ENCODE data around the gene NCKAP5. TPM values are rescaled to one million over a fixed set of nuclear protein-coding genes. Genes with fewer than 3 reads are reported as not detected.

The NCKAP5 gene
- polyA plus RNA-seq, 1 experiment = 16.6 TPM

GRCh38 chr2:133541376-133541775 lies 26.9 kb downstream of the NCKAP5 start:
- Histone ChIP-seq H3K27ac (ENCODE audit: low read depth, low read length) (no peak overlapping the region), H3K4me3 (ENCODE audit: low read depth, low read length) (no peak overlapping the region), H3K27me3 (ENCODE audit: control insufficient read depth, insufficient read depth, low read length) (no peaks in the 10 kb centered on the region), H3K9me3 (ENCODE audit: control insufficient read depth, insufficient read depth, low read length) (no peaks in the 10 kb centered on the region)
- CTCF ChIA-PET = interaction anchor here (1.4 kb wide), 1 partner anchor 20 kb away, joined by 5 read pairs; no protein-coding TSS in a partner anchor
- TF ChIP-seq, protein P1, sequence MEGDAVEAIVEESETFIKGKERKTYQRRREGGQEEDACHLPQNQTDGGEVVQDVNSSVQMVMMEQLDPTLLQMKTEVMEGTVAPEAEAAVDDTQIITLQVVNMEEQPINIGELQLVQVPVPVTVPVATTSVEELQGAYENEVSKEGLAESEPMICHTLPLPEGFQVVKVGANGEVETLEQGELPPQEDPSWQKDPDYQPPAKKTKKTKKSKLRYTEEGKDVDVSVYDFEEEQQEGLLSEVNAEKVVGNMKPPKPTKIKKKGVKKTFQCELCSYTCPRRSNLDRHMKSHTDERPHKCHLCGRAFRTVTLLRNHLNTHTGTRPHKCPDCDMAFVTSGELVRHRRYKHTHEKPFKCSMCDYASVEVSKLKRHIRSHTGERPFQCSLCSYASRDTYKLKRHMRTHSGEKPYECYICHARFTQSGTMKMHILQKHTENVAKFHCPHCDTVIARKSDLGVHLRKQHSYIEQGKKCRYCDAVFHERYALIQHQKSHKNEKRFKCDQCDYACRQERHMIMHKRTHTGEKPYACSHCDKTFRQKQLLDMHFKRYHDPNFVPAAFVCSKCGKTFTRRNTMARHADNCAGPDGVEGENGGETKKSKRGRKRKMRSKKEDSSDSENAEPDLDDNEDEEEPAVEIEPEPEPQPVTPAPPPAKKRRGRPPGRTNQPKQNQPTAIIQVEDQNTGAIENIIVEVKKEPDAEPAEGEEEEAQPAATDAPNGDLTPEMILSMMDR (IDR thresholded peaks at IDR 0.05; ENCODE audit: low read depth, low read length) = no peak
- POLR2A ChIA-PET = no interaction called here
- no peak for DNase-seq (ENCODE audit: low read depth, low spot score)

- ChIA-PET POLR2A (no interaction called here), CTCF (interaction anchor here (0.5 kb wide), 1 partner anchor 930 kb away, joined by 3 read pairs; no protein-coding TSS in a partner anchor)
- no peak for DNase-seq (ENCODE audit: low read depth, low spot score)
- TF ChIP-seq, protein P1 (IDR thresholded peaks at IDR 0.05; ENCODE audit: low read depth, low read length) = peak; percentile 19; the same call in 1 of the 2 replicates
- Histone ChIP-seq H3K4me3 (ENCODE audit: low read depth, low read length) (no peak overlapping the region), H3K27ac (ENCODE audit: low read depth, low read length) (no peak overlapping the region), H3K9me3 (ENCODE audit: control insufficient read depth, insufficient read depth, low read length) (no peaks in the 10 kb centered on the region), H3K27me3 (ENCODE audit: control insufficient read depth, insufficient read depth, low read length) (no peaks in the 10 kb centered on the region)
Measured at GRCh38 chr2:133532919-133533318, 35.3 kb downstream of the NCKAP5 start.

GRCh38 chr2:133531382-133531781 lies 36.9 kb downstream of the NCKAP5 start:
- TF ChIP-seq, protein P1 (IDR thresholded peaks at IDR 0.05; ENCODE audit: low read depth, low read length) = no peak
- CTCF ChIA-PET = interaction anchor here (2.9 kb wide), 1 partner anchor 30 kb away, joined by 7 read pairs; no protein-coding TSS in a partner anchor
- Histone ChIP-seq H3K27me3 (ENCODE audit: control insufficient read depth, insufficient read depth, low read length) (no peaks in the 10 kb centered on the region), H3K4me3 (ENCODE audit: low read depth, low read length) (no peak overlapping the region), H3K27ac (ENCODE audit: low read depth, low read length) (no peak overlapping the region), H3K9me3 (ENCODE audit: control insufficient read depth, insufficient read depth, low read length) (no peaks in the 10 kb centered on the region)
- no peak for DNase-seq (ENCODE audit: low read depth, low spot score)
- POLR2A ChIA-PET = no interaction called here

DNA sequence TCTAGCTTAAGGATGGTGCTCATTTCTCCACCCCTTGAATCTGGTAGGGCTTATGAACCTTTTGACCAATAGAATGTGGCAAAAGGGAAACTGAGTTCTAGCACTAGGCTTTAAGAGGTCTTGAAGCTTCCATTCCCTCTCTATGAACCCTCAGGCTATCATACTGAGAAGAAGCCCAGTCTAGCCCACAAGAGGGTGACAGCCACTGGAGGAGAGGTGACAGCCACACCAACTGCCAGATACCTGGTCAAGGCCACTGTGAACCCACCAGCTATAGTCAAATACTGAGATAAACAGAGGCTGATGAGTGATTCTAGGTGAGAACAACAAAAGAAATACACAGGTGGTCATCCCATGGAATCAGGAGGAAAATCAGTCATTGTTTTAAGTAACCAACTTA lies 37.6 kb downstream of the NCKAP5 start:
- ChIA-PET POLR2A (no interaction called here), CTCF (interaction anchor here (2.9 kb wide), 1 partner anchor 30 kb away, joined by 7 read pairs; no protein-coding TSS in a partner anchor)
- Histone ChIP-seq H3K4me3 (ENCODE audit: low read depth, low read length) (no peak overlapping the region), H3K27me3 (ENCODE audit: control insufficient read depth, insufficient read depth, low read length) (no peaks in the 10 kb centered on the region), H3K27ac (ENCODE audit: low read depth, low read length) (no peak overlapping the region), H3K9me3 (ENCODE audit: control insufficient read depth, insufficient read depth, low read length) (no peaks in the 10 kb centered on the region)
- TF ChIP-seq, protein P1 (IDR thresholded peaks at IDR 0.05; ENCODE audit: low read depth, low read length) = no peak
- DNase-seq (ENCODE audit: low read depth, low spot score) = no peak

DNA sequence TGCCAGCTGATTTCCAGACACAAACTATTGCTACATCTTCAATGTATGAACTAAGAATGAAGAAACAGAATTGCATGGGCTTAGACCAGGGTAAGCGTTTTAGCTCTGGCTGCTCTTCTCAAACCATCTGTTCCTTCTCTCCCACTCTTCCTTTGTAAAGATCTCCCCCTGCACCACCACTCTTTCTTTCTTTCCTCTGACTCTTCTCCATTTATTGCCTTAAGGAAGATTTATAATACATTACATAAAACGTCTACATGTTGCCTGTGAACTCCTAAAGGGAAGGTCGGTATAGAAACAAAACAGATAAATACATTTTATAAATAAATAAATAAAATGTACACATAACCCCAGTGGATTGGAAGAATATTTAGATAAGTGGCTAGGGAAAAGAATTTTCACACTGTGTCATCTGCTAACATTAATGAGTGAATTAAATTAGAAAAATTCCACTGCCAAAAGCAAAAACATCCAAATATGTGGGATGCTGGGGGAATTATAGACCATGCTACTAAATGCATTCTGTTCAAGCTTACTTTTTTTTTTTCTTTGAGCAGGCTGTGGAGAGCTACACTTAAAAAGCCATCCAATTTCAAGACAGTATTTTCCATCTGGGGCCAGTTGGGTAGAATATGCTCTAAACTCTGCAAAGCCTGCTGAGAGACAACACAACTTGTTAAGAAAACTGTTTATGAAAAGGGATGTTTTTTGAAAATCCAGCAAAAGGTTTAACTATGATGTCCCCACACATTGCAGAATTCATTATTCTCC lies 41.5 kb downstream of the NCKAP5 start:
- no peak overlapping the region for H3K4me3 ChIP-seq (ENCODE audit: low read depth, low read length)
- ChIA-PET CTCF (interaction anchor here (2.0 kb wide), 1 partner anchor 35 kb away, joined by 6 read pairs; no protein-coding TSS in a partner anchor), POLR2A (interaction anchor here (0.6 kb wide), 1 partner anchor 612 kb away, joined by 3 read pairs; no protein-coding TSS in a partner anchor)
- H3K27ac ChIP-seq (ENCODE audit: low read depth, low read length) = no peak overlapping the region
- TF ChIP-seq, protein P1 (IDR thresholded peaks at IDR 0.05; ENCODE audit: low read depth, low read length) = no peak
- no peaks in the 10 kb centered on the region for H3K27me3 ChIP-seq (ENCODE audit: control insufficient read depth, insufficient read depth, low read length)
- no peak for DNase-seq (ENCODE audit: low read depth, low spot score)
- no peaks in the 10 kb centered on the region for H3K9me3 ChIP-seq (ENCODE audit: control insufficient read depth, insufficient read depth, low read length)

Data from AG04450 (cell line).